OCI-LY7 (cell line): ENCODE data around the gene C1orf87. TPM values are rescaled to one million over a fixed set of nuclear protein-coding genes. Genes with fewer than 3 reads are reported as not detected.

Experiments
- BruUV-seq: library from RNA; stranded (reverse); fragments of 400-500 nt; replicated peaks from 2 replicates; lab custom pipeline; 2021; lab: Mats Ljungman, UMichigan
- CTCF ChIA-PET: fragments of 300-600 bp; sonication (Branson Sonifier 250); formaldehyde crosslinking; loops from one replicate; lab custom pipeline; 2022; ENCODE audit warnings: antibody characterized with exemption; ENCODE audit not compliant: unreplicated experiment; lab: Charles Lee
- POLR2A ChIA-PET: fragments of 300-600 bp; sonication (Branson Sonifier 250); formaldehyde crosslinking; loops from one replicate; lab custom pipeline; 2022; ENCODE audit warnings: antibody characterized with exemption; lab: Charles Lee
- DNase-seq: peaks from one replicate; pipeline ENCODE4 v3.0.0-alpha.2; 2015; ENCODE audit warnings: low spot score
- H2AFZ ChIP-seq: fragments of 200-600 bp; sonication (generic), shearing (Covaris generic); 2 replicates; pipeline ENCODE4 v1.6.1; 2014; ENCODE audit warnings: mild to moderate bottlenecking, antibody characterized with exemption, low read length, moderate library complexity
- H3K27ac ChIP-seq: fragments of 200-600 bp; sonication (generic); 2 replicates; pipeline ENCODE4 v1.5.1; 2014; ENCODE audit warnings: mixed run types, low read depth, mild to moderate bottlenecking, moderate library complexity, low read length, inconsistent platforms; ENCODE audit not compliant: poor library complexity, severe bottlenecking
- H3K36me3 ChIP-seq: fragments of 200-600 bp; sonication (generic); 2 replicates; pipeline ENCODE4 v1.6.1; 2014; ENCODE audit warnings: mild to moderate bottlenecking, antibody characterized with exemption, low read length, moderate library complexity, mixed read lengths; ENCODE audit not compliant: insufficient read depth
- H3K4me1 ChIP-seq: fragments of 200-600 bp; sonication (generic); 2 replicates; pipeline ENCODE4 v1.5.1; 2014; ENCODE audit warnings: mild to moderate bottlenecking, low read length; ENCODE audit not compliant: insufficient read depth, poor library complexity, severe bottlenecking
- H3K4me2 ChIP-seq: fragments of 200-600 bp; sonication (generic); 2 replicates; pipeline ENCODE4 v1.6.1; 2014; ENCODE audit warnings: mild to moderate bottlenecking, low read length
- H3K4me3 ChIP-seq: fragments of 200-600 bp; sonication (generic); 2 replicates; pipeline ENCODE4 v1.5.1; 2014; ENCODE audit warnings: mild to moderate bottlenecking, low read depth, low read length; ENCODE audit not compliant: poor library complexity, severe bottlenecking
- H3K79me2 ChIP-seq: fragments of 200-600 bp; sonication (generic); 2 replicates; pipeline ENCODE4 v1.6.1; 2016; ENCODE audit warnings: low read depth, mild to moderate bottlenecking, low read length, moderate library complexity, mixed read lengths; ENCODE audit not compliant: insufficient read depth
- H3K9me2 ChIP-seq: fragments of 200-600 bp; sonication (generic); 2 replicates; pipeline ENCODE4 v1.6.1; 2016; ENCODE audit warnings: mild to moderate bottlenecking, low read length, mixed read lengths; ENCODE audit not compliant: insufficient read depth
- H3K9me3 ChIP-seq: fragments of 200-600 bp; sonication (generic); 2 replicates; pipeline ENCODE4 v1.6.1; 2014; ENCODE audit warnings: mild to moderate bottlenecking, mixed run types, low read length, mixed read lengths
- H4K20me1 ChIP-seq: fragments of 200-600 bp; sonication (generic); 2 replicates; pipeline ENCODE4 v1.6.1; 2014; ENCODE audit warnings: mild to moderate bottlenecking, antibody characterized with exemption, low read length, moderate library complexity, mixed read lengths; ENCODE audit not compliant: insufficient read depth
- EZH2phosphoT487 ChIP-seq: fragments of 200-600 bp; sonication (generic); IDR thresholded peaks from 2 replicates; pipeline ENCODE4 v1.6.1; 2018; ENCODE audit warnings: low read depth, borderline replicate concordance, mild to moderate bottlenecking, mixed run types, antibody characterized with exemption, low read length, moderate library complexity, mixed read lengths
- intact Hi-C: fragments of 100-400 bp; cut with micrococcal nuclease; formaldehyde crosslinking; loops from one replicate; pipeline ENCODE4 v1.10.0; 2022; ENCODE audit not compliant: unreplicated experiment
- total RNA-seq, 2 experiments: library from RNA; depleted of rRNA in 1 of 2; stranded (reverse); fragments of >200 nt in 1 of 2; shearing (Covaris generic) in 1 of 2; gene quantifications; 2 replicates each; pipeline ENCODE4 v1.2.3, GENCODE V29; 2014 to 2022
- TF ChIP-seq, protein P1 (sequence below): fragments of 200-600 bp; sonication (generic); conservative IDR thresholded peaks from 2 replicates; pipeline ENCODE4 v1.5.1; 2014; ENCODE audit warnings: mild to moderate bottlenecking, antibody characterized with exemption, low read length, moderate library complexity, mixed read lengths

The C1orf87 gene
- total RNA-seq, 2 experiments from 2014 or later = not detected

DNA sequence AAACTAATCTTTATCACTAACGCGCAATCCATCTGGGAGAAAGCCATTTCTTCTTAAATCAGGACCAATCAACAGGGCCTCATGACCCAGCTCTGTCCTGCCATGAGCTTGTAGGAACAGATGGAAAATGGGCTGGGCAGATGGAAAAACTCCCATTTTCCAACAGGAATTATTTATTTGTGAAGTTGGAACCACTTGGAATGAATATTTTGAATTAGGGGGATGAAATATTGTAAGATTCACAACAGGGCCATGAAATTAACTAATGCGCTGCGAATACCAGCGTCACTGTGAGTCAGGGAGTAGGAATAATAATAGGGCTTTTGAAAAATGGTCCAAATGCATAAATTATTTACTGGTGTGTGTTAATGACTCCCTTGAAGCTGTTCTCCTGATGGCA is 93.9 kb downstream of the C1orf87 start:
- POLR2A ChIA-PET = interaction anchor here (0.7 kb wide), 1 partner anchor 12 kb away, joined by 3 read pairs; no protein-coding TSS in a partner anchor
- intact Hi-C loops = loop anchor here (5.0 to 10.0 kb wide), 2 partner anchors 788 to 1875 kb away; no protein-coding TSS in a partner anchor

DNA sequence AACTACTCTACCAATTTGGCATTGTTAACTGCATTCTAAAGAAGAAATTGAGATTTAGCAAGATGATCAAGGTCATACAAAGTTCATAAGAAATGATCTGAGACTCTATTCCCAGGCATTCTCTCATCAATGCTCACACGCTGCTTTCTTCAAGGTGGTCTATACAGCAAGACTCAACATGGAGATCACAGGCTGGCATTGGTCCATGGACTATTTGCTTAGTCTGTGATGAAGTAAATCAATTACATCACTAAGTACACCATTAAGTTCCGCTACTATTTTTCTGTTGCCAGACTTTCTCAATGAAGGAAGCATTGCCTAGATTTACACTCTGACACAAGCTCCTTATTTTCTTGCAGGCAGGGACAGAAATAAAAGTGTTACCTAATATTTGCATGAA is 95.1 kb downstream of the C1orf87 start:
- BruUV-seq = no TSS peak
- POLR2A ChIA-PET = no interaction called here
- intact Hi-C loops = loop anchor here (5.0 to 10.0 kb wide), 2 partner anchors 789 to 1876 kb away; no protein-coding TSS in a partner anchor
- Histone ChIP-seq H4K20me1 (no peaks in the 10 kb centered on the region), H2AFZ (no peak overlapping the region), H3K9me2 (no peaks in the 10 kb centered on the region), H3K79me2 (no peaks in the 10 kb centered on the region), H3K36me3 (no peaks in the 10 kb centered on the region), H3K9me3 (no peaks in the 10 kb centered on the region), H3K4me1 (no peaks in the 10 kb centered on the region), H3K4me3 (no peak overlapping the region), H3K4me2 (no peak overlapping the region), H3K27ac (no peak overlapping the region)
- TF ChIP-seq, protein P1, sequence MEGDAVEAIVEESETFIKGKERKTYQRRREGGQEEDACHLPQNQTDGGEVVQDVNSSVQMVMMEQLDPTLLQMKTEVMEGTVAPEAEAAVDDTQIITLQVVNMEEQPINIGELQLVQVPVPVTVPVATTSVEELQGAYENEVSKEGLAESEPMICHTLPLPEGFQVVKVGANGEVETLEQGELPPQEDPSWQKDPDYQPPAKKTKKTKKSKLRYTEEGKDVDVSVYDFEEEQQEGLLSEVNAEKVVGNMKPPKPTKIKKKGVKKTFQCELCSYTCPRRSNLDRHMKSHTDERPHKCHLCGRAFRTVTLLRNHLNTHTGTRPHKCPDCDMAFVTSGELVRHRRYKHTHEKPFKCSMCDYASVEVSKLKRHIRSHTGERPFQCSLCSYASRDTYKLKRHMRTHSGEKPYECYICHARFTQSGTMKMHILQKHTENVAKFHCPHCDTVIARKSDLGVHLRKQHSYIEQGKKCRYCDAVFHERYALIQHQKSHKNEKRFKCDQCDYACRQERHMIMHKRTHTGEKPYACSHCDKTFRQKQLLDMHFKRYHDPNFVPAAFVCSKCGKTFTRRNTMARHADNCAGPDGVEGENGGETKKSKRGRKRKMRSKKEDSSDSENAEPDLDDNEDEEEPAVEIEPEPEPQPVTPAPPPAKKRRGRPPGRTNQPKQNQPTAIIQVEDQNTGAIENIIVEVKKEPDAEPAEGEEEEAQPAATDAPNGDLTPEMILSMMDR = no peak
- TF ChIP-seq EZH2phosphoT487 = no peak
- CTCF ChIA-PET = no interaction called here
- no peak for DNase-seq

More for the DNA sequence above, 93.9 kb downstream of the C1orf87 start:
- H3K4me1 ChIP-seq = no peaks in the 10 kb centered on the region
- no peak overlapping the region for H2AFZ ChIP-seq
- no peak overlapping the region for H3K4me2 ChIP-seq
- H4K20me1 ChIP-seq = no peaks in the 10 kb centered on the region
- no peaks in the 10 kb centered on the region for H3K9me3 ChIP-seq
- no peak overlapping the region for H3K27ac ChIP-seq
- H3K4me3 ChIP-seq = no peak overlapping the region
- no peaks in the 10 kb centered on the region for H3K79me2 ChIP-seq
- H3K9me2 ChIP-seq = no peaks in the 10 kb centered on the region
- no TSS peak for BruUV-seq
- DNase-seq = no peak
- CTCF ChIA-PET = no interaction called here
- TF ChIP-seq, protein P1 = no peak
- TF ChIP-seq EZH2phosphoT487 = no peak
- H3K36me3 ChIP-seq = no peaks in the 10 kb centered on the region

DNA sequence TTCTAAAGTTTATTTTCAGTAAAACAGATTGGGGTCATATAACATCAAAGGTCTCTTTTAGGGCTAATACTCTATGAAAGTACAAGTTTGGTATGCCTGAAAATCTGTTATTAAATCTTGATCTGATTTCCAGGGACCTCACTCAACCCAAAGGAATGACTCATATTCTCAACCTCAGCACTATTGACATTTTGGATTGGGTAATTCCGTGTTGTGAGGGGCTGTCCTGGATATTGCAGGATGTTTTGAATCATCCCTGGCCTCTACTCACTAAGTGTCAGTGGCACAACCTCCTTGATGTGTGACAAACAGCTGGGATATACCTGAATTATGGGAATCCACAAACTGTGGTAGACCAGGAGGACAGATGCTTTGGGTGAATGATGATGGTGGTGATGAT is 95.5 kb downstream of the C1orf87 start:
- Histone ChIP-seq H3K36me3 (no peaks in the 10 kb centered on the region), H3K9me2 (no peaks in the 10 kb centered on the region), H3K79me2 (no peaks in the 10 kb centered on the region), H4K20me1 (no peaks in the 10 kb centered on the region), H3K4me1 (no peaks in the 10 kb centered on the region), H3K9me3 (no peaks in the 10 kb centered on the region), H3K27ac (no peak overlapping the region), H3K4me3 (no peak overlapping the region), H2AFZ (no peak overlapping the region), H3K4me2 (no peak overlapping the region)
- TF ChIP-seq EZH2phosphoT487 = no peak
- TF ChIP-seq, protein P1 = no peak
- ChIA-PET CTCF (no interaction called here), POLR2A (no interaction called here)
- DNase-seq = no peak
- BruUV-seq = no TSS peak
- intact Hi-C loops = loop anchor here (5.0 to 10.0 kb wide), 2 partner anchors 789 to 1877 kb away; no protein-coding TSS in a partner anchor
